HT-29 (cell line): ENCODE data around the gene PLEKHA8. TPM values are rescaled to one million over a fixed set of nuclear protein-coding genes. Genes with fewer than 3 reads are reported as not detected.
"Not testable (repeated sequence)": the region's sequence is repeated elsewhere in the genome, so short reads cannot be mapped to it uniquely, and the experiment has no call there.

Experiments
- DNase-seq: peaks from one replicate; pipeline ENCODE4 v3.0.0-alpha.2; 2015; ENCODE audit warnings: low spot score
- total RNA-seq: library from RNA; depleted of rRNA; stranded (reverse); fragments of >200 nt; shearing (Covaris generic); gene quantifications from 2 replicates; pipeline ENCODE4 v1.2.3, GENCODE V29; 2014

PLEKHA8 gene
- total RNA-seq, 1 experiment from 2014 or later, result 5.2 TPM

- DNase-seq, result not testable (repeated sequence)
Measured at GRCh38 chr7:30098599-30098998, 70.4 kb downstream of the PLEKHA8 start.

- no peak for DNase-seq
Measured at GRCh38 chr7:30102281-30102680, 74.1 kb downstream of the PLEKHA8 start.

GRCh38 chr7:30104157-30104556, 75.9 kb downstream of the PLEKHA8 start:
- no peak for DNase-seq

DNA sequence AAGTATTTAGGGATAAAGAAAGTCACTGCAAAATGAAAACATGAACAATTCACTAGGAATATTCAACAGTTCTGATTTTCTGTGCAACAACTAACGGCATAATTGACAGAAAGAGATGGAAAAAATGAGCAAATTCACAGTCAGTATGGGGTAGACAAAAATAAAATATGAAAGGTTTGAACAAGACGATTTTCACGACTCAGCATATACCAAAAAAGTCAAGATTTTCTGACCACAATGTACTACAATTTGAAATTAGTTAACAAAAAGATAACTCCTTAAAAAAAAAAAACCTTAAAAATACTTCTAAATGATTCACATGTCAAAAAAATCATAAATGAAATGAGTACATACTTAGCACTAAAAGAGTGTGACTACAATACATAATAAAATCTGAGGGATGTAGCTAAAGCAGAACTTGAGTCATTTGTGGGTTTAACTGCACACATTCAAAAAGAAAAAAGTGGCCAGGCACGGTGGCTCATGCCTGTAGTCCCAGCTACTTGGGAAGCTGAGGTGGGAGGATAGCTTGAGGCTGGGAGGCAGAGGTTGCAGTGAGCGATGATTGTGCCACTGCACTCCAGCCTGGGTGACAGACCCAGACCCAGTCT, 84.0 kb downstream of the PLEKHA8 start:
- DNase-seq, result no peak

GRCh38 chr7:30113144-30113543, 84.9 kb downstream of the PLEKHA8 start:
- no peak for DNase-seq

DNA sequence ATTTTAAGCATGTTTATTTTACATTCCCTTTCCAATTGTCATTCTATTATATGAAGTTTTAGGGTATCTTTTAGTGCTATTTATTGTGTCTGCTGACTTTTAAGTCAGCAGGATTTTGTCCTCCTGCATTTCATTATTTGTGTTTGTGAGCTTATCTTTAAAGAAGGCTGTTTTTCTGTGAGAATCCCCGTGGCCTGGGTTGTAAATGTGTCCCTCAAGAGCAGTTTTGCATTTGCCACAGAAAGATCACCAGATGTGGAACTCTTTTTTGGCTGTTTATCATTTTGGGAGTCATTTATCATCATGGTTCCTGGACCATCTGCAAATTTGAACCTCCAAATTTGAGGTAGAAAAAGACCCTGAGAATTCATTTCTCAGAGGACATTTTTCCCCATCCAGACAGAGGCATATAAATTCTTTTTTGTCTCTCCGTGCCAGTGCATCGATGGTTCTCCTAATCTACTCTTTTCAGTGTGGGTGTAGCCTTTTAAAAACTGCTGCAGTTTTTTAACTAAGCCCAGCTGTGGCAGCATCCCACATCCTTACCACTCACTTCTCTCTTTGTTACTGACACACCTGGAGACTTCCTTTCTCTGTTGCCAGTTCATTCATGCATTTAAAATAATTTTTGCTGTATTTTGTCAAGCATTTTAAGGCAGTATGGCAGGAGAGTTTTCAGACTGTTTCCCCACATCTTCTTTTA, 86.5 kb downstream of the PLEKHA8 start:
- no peak for DNase-seq

- DNase-seq, result no peak
Measured at GRCh38 chr7:30115709-30116297, 87.6 kb downstream of the PLEKHA8 start.

GRCh38 chr7:30116771-30117170, 88.6 kb downstream of the PLEKHA8 start:
- no peak for DNase-seq

GRCh38 chr7:30117896-30118295, 89.7 kb downstream of the PLEKHA8 start:
- no peak for DNase-seq

GRCh38 chr7:30119890-30120577, 91.8 kb downstream of the PLEKHA8 start:
- no peak for DNase-seq

DNA sequence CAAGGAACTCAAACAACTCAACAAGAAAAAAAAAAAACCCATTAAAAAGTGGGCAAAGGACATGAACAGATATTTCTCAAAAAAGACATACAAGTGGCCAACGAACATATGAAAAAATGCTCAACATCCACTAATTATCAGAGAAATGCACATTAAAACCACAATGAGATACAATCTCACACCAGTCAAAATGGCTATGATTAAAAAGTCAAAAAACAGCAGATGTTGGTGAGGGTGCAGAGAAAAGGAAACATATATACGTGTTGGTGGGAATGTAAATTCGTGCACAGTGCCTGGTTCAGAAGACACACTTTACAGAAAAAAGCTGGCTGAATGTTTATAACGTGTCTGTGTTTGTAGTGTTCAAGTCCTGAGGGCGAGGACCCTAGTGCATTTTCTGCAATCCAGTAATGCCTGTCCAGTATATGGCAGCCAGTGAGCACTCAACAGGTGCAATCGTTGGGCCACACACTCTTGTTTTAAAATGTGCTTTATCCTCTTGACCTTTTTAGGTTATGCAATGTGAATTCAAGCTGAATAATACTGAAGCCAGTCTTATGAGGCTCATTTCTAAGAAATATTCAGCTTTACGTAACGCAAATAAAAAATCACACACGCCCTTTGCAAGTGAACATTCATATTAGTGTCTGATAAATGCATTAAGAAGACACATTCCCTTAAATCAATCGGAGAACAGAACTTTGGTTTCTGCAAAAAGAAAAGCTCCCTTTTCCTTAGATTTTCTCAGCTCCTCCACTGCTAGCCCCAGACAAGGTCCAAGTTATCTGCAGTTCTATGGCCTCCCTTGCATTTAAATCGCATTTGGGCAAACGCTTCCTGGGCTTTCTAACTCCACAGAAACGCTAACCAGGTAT, 105.8 kb downstream of the PLEKHA8 start:
- DNase-seq, result no peak

GRCh38 chr7:30134611-30135300, 106.5 kb downstream of the PLEKHA8 start, which contains the start of gene MTURN:
Gene MTURN (plus strand): TSS chr7:30134986. CDS start chr7:30135137, 151 bp downstream.
- peak; percentile 88 for DNase-seq

DNA sequence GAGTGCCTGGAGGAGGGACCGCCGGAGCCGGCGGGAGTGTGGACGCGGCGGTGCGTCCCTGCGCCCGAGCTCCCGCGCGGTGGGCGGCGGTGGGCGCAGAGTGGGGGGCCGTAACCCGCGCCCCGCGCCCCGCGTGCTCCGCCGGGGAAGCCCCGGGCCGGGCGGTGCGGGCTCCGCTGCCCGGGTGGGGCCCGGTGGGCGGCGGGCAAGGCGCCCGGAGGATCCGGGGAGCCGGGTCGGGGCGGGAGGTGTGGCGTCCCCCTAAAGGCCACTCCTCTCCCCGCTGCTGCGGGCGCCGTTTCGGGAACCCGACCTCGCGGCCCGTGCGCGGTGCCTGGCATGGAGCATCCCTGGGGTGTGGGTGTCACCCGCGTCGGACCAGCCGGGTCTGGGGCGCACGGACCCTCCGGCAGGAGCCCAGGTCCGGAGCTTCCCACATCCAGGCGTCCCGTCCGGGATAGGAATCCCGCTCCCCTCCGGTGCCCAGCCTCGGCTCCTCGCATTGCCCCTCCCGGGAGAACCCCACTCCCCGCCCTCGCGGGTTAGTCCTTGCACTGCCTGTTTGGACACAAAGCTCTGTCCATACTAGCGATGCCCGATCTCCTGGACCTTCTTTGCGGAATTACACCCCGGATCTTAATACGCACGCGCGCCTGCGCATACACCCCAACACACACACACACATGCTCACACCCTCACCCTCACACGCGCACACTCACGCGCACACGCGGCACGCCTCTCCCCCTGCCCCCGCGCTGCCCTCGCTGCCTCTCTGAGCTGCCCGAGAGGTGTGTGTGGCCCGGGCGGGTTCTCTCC, 107.3 kb downstream of the PLEKHA8 start:
- peak; percentile 66 for DNase-seq

DNA sequence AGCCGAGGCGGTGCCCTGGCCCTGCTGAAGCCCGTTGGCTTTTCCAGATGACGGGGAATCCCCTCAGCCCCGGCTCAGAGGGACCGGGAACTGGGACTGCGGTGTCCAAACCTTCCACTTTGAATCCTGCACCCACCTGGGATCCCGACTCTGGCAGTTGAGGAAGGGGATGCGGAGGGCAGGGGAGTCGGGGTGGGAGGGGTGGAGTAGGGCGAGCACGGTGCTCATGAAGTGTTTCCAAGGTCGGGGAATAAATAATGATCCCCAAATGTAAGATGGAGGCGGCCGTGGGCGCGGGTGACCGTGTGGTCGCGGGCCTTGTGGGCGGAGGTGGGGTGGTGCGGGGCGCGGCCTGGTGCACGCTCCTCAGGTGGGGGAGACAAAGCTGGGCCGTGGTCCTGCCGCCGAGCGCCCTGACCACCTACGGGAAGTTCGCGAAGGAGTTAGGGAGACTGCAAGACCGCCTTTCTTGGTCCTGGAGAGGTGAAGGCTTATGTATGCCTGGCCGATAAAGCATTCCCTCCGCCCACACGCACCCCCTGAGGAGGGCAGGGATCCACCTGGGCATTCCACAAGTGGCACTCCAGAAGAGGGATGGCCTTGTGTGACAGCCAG, 108.0 kb downstream of the PLEKHA8 start:
- no peak for DNase-seq

GRCh38 chr7:30136743-30137485, 108.7 kb downstream of the PLEKHA8 start:
- DNase-seq, result no peak

DNA sequence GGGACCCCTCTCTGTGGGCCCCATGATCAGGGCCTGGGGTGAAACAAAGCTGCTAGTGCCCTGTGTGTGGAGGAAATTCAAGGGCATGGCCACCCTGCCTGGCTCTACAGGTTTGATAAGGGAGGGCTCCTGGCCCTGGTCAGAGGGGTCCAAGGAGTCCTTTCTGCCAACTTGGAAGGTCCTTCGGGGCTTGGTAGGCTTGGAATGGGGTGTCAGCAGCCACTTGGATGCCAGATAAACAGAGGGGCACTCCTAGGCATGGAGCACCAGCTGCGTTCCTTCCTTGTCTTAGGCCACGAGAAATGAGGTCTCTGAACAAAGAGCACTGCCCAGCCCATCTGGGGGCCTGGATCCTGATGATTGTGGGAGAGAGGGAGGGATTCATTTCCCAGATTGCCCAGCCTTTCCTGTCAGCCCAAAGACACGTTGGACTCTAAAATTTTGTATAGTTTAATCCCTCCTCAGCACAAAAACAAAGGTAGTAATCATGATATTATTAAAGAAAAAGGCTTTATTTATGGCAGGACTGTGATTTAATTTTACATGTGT, 111.7 kb downstream of the PLEKHA8 start:
- DNase-seq, result no peak

DNA sequence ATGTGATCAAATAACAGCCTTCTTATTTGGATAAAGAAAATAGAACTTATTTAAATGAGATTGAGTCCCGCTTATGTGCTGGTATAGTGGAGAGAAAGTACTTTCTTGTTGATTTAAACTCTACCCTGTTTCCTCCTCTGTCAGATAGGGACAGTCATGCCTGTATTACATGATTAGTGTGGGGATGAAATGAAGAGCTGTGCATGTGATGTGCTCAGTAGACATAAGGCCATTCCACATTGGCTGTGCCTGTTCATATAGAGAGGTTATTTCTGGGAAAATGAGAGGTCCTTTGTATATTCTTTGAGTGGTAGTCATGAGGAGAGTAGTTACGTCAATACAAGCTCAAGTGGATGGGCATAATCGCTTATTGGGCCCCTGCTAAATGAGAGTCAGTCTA, 112.2 kb downstream of the PLEKHA8 start:
- DNase-seq, result no peak

- DNase-seq, result no peak
Measured at GRCh38 chr7:30142710-30143109, 114.5 kb downstream of the PLEKHA8 start.
